Lung (tissue), 12 donors: ENCODE results near the gene SLC25A12. TPM values are rescaled to one million over a fixed set of nuclear protein-coding genes. Genes with fewer than 3 reads are reported as not detected.

Source experiments
- ATAC-seq: fragments of 200-7000 bp; cut with Tn5 transposase; one replicate; pipeline ENCODE4 v1.9.1; 2020; ENCODE audit warnings: moderate number of reproducible peaks; ENCODE audit not compliant: insufficient read depth, low FRiP score
- DNase-seq, 3 donors: peaks; one replicate each; pipeline ENCODE4 v3.0.0-alpha.2; 2013 to 2017
- H3K27ac ChIP-seq, 2 donors: one replicate each; pipeline ENCODE4 v1.5.1; 2013; ENCODE audit warnings: mild to moderate bottlenecking in 2 of 2, moderate library complexity in 2 of 2, control low read depth in 1 of 2, inconsistent platforms in 1 of 2, low read depth in 1 of 2, low read length in 1 of 2
- H3K27me3 ChIP-seq, 3 donors: one replicate each; pipeline ENCODE4 v1.5.1; 2013; ENCODE audit warnings: low read length in 2 of 3; ENCODE audit not compliant: control insufficient read depth in 3 of 3, insufficient read depth in 3 of 3
- H3K36me3 ChIP-seq, 4 donors: one replicate each; pipeline ENCODE4 v1.5.1; 2013; ENCODE audit warnings: low read length in 4 of 4, mild to moderate bottlenecking in 1 of 4, moderate library complexity in 1 of 4; ENCODE audit not compliant: control insufficient read depth in 4 of 4, insufficient read depth in 4 of 4
- H3K4me1 ChIP-seq, 5 donors: one replicate each; pipeline ENCODE4 v1.5.1; 2013; ENCODE audit warnings: low read length in 5 of 5, mild to moderate bottlenecking in 2 of 5, moderate library complexity in 1 of 5; ENCODE audit not compliant: control insufficient read depth in 5 of 5, insufficient read depth in 5 of 5
- H3K4me3 ChIP-seq: one replicate; pipeline ENCODE4 v1.5.1; 2013; ENCODE audit warnings: mild to moderate bottlenecking, control low read depth, moderate library complexity
- H3K9ac ChIP-seq, 2 donors: one replicate each; pipeline ENCODE4 v1.5.1; 2013; ENCODE audit warnings: low read length in 2 of 2, control low read depth in 1 of 2; ENCODE audit not compliant: insufficient read depth in 1 of 2
- H3K9me3 ChIP-seq, 4 donors: one replicate each; pipeline ENCODE4 v1.5.1; 2013; ENCODE audit warnings: low read length in 3 of 4, mild to moderate bottlenecking in 1 of 4, moderate library complexity in 1 of 4; ENCODE audit not compliant: control insufficient read depth in 4 of 4, insufficient read depth in 3 of 4
- WGBS, 2 donors: extraction: QIAGEN DNeasy Blood & Tissue Kit; methylation state at CpG; one replicate each; pipeline ENCODE4 v1.1.7; 2013; 5-methylcytosine and 5-hydroxymethylcytosine counted together
- polyA plus RNA-seq, 2 donors: library from polyadenylated mRNA; stranded (reverse); fragments of 200-250 nt; gene quantifications; one replicate each; pipeline ENCODE4 v1.2.1, GENCODE V29; 2013
- total RNA-seq, 2 donors: library from RNA; depleted of rRNA in 1 of 2; stranded (reverse); fragments of >200 nt in 1 of 2; gene quantifications; one replicate each; pipeline ENCODE4 v1.2.1, GENCODE V29; 2014 to 2021
- TF ChIP-seq, protein P1 (sequence below): IDR thresholded peaks from 2 replicates; pipeline ENCODE4 v1.5.1; 2012; ENCODE audit warnings: mild to moderate bottlenecking; ENCODE audit errors: control extremely low read depth, extremely low read depth
- donor health status: control.
- donor health status: control.
- donor health status: Bipolar disorder and iron deficiency.
- donor health status: healthy.
- donor health status: DM: yes; HTN: yes; CAD: no.

Gene SLC25A12
- total and polyA plus RNA-seq, 4 donors: 6.9 to 22.4 (median 14.2) TPM

DNA sequence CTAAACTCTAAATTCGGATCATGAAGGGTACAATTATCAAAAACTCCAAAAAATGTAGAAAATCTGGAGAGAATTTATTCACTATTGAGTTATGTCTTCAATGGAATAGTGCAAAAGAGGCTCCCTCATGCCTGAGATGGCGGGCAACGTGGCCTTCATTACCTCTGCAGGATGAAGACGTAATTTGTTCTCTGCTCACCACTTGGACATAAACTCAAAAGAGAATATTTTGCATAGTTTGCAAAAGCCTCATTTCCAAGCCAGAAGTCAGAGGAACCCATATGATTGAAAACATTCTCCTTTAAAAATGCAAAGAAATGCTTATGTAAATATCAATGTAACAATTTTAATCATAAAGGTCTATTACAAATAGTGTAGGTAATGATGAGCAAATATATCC, 58.7 kb downstream of the SLC25A12 start:
- TF ChIP-seq, protein P1, sequence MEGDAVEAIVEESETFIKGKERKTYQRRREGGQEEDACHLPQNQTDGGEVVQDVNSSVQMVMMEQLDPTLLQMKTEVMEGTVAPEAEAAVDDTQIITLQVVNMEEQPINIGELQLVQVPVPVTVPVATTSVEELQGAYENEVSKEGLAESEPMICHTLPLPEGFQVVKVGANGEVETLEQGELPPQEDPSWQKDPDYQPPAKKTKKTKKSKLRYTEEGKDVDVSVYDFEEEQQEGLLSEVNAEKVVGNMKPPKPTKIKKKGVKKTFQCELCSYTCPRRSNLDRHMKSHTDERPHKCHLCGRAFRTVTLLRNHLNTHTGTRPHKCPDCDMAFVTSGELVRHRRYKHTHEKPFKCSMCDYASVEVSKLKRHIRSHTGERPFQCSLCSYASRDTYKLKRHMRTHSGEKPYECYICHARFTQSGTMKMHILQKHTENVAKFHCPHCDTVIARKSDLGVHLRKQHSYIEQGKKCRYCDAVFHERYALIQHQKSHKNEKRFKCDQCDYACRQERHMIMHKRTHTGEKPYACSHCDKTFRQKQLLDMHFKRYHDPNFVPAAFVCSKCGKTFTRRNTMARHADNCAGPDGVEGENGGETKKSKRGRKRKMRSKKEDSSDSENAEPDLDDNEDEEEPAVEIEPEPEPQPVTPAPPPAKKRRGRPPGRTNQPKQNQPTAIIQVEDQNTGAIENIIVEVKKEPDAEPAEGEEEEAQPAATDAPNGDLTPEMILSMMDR: no peak
- H3K27me3 ChIP-seq: no peaks in the 10 kb centered on the region
- H3K27ac ChIP-seq: no peak overlapping the region
- peaks cover 8 to 46% (median 30%) of the 10 kb centered on the region in 4 donors for H3K36me3 ChIP-seq
- H3K9me3 ChIP-seq: no peaks in the 10 kb centered on the region
- no peak for DNase-seq
- no peaks in the 10 kb centered on the region for H3K4me1 ChIP-seq
- 97 to 99% methylated on average over 4 of the region's 4 CpGs for WGBS, 2 donors
- H3K9ac ChIP-seq: no peak overlapping the region
- no peak overlapping the region for H3K4me3 ChIP-seq
- no peak for ATAC-seq

DNA sequence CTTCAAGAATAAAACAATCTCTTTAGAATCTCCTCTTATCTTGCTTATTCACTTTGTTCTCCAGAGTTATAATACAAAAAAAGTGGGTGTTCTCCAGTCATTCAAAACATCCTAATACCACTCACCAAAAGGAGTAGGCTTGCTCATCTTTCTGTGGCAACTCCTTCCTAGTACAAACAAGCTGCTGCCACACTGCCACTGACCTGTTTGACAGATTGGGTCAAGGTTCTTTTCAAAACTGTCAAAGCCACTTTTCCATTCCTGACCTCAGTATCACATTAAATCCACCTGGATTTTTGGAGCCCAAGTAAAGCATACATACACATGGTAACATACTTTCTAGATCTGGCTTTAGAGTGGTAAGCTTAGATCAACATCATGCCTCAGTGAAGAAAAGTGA, 59.8 kb downstream of the SLC25A12 start:
- no peak for DNase-seq

DNA sequence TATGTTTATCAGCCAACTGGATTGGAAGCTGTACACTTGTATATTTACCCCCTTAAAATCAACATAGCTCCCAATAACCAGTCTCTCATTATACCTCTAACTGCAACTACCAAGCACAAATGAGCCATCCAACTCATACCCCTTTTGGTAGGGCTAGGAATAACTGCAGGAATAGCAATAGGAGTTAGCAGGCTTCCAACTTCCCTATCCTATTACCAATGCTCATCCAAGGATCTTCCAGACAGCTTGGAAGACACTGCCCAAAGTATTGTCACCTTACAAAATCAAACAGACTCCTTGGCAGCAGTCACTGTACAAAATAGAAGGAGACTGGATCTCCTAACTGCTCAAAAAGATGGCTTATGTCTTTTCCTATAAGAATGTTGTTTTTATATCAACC, 61.6 kb downstream of the SLC25A12 start:
- H3K36me3 ChIP-seq: peaks cover 8 to 46% (median 33%) of the 10 kb centered on the region in 4 donors
- H3K4me3 ChIP-seq: no peak overlapping the region
- no peak for DNase-seq
- TF ChIP-seq, protein P1: no peak
- H3K27ac ChIP-seq: no peak overlapping the region
- H3K27me3 ChIP-seq: no peaks in the 10 kb centered on the region
- no peak for ATAC-seq
- no peaks in the 10 kb centered on the region for H3K9me3 ChIP-seq
- H3K4me1 ChIP-seq: no peaks in the 10 kb centered on the region
- H3K9ac ChIP-seq: no peak overlapping the region

More for the DNA sequence above, 59.8 kb downstream of the SLC25A12 start:
- no peaks in the 10 kb centered on the region for H3K9me3 ChIP-seq
- ATAC-seq: no peak
- no peaks in the 10 kb centered on the region for H3K4me1 ChIP-seq
- TF ChIP-seq, protein P1: no peak
- peaks cover 8 to 46% (median 32%) of the 10 kb centered on the region in 4 donors for H3K36me3 ChIP-seq
- no peak overlapping the region for H3K27ac ChIP-seq
- no peaks in the 10 kb centered on the region for H3K27me3 ChIP-seq
- no peak overlapping the region for H3K4me3 ChIP-seq
- H3K9ac ChIP-seq: no peak overlapping the region

DNA sequence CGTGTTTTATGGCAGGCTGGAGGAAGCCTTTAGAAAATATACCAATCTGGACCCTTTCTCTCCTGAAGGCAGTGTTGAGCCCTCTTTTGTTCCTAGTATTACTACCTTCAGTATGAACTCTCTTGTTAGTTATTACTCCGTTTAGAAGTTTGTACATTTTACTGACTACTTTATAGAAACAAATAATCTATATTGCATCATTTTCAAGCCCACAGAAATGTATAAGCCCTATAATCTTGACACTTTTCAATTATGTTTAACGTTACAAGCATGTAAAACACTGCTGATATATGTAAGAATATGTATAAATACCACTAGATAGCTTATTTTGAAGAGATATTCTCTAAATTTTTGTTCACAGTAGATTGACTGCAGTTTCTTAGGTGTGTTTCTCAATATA, 64.0 kb downstream of the SLC25A12 start:
- H3K4me1 ChIP-seq: no peaks in the 10 kb centered on the region
- H3K9me3 ChIP-seq: no peaks in the 10 kb centered on the region
- H3K27ac ChIP-seq: no peak overlapping the region
- ATAC-seq (no peak), DNase-seq (no peak)
- no peak overlapping the region for H3K4me3 ChIP-seq
- H3K9ac ChIP-seq: no peak overlapping the region
- no peaks in the 10 kb centered on the region for H3K27me3 ChIP-seq
- WGBS, 2 donors: 97 to 99% methylated on average over 3 of the region's 3 CpGs
- H3K36me3 ChIP-seq: peaks cover 8 to 40% (median 33%) of the 10 kb centered on the region in 4 donors
- TF ChIP-seq, protein P1: no peak
